Muscle of leg (tissue), 11 donors: ENCODE data around the gene FYCO1. TPM values are rescaled to one million over a fixed set of nuclear protein-coding genes. Genes with fewer than 3 reads are reported as not detected.

ENCODE experiments used
- DNase-seq: peaks from one replicate; pipeline ENCODE4 v3.0.0; 2013
- H3K27ac ChIP-seq: one replicate; pipeline ENCODE4 v1.5.1; 2013; ENCODE audit warnings: mild to moderate bottlenecking, low read length, control low read depth
- H3K27me3 ChIP-seq: one replicate; pipeline ENCODE4 v1.6.1; 2013; ENCODE audit warnings: low read length; ENCODE audit not compliant: control insufficient read depth, insufficient read depth
- H3K36me3 ChIP-seq: one replicate; pipeline ENCODE4 v1.6.1; 2013; ENCODE audit warnings: low read length; ENCODE audit not compliant: control insufficient read depth, insufficient read depth
- H3K4me1 ChIP-seq: one replicate; pipeline ENCODE4 v1.6.1; 2013; ENCODE audit warnings: low read length; ENCODE audit not compliant: control insufficient read depth, insufficient read depth
- H3K4me3 ChIP-seq: one replicate; pipeline ENCODE4 v1.5.1; 2013; ENCODE audit warnings: low read length, control low read depth
- H3K9me3 ChIP-seq: replicated peaks from 2 replicates; pipeline ENCODE4 v1.6.1; 2013; ENCODE audit warnings: low read depth, low read length; ENCODE audit not compliant: control insufficient read depth
- WGBS: methylation state at CpG from one replicate; pipeline ENCODE4 v1.1.5; 2013; ENCODE audit warnings: missing lambda C conversion rate; ENCODE audit not compliant: insufficient coverage; 5-methylcytosine and 5-hydroxymethylcytosine counted together
- polyA plus RNA-seq, 8 donors: library from polyadenylated mRNA; unstranded; fragments of 120-200 nt; gene quantifications; one replicate each; pipeline versions ENCODE4 v1.2.1 to v1.2.3, GENCODE V29; 2013; ENCODE audit warnings: inconsistent platforms in 1 of 8, low replicate concordance in 1 of 8; ENCODE audit not compliant: insufficient read length in 8 of 8, insufficient read depth in 1 of 8
- total RNA-seq: library from RNA; stranded (reverse); fragments of 120-200 nt; gene quantifications from one replicate; pipeline ENCODE4 v1.2.4, GENCODE V29; 2013

FYCO1 gene
- total and polyA plus RNA-seq, 9 donors = 18.6 to 33.6 (median 25.4) TPM

DNA sequence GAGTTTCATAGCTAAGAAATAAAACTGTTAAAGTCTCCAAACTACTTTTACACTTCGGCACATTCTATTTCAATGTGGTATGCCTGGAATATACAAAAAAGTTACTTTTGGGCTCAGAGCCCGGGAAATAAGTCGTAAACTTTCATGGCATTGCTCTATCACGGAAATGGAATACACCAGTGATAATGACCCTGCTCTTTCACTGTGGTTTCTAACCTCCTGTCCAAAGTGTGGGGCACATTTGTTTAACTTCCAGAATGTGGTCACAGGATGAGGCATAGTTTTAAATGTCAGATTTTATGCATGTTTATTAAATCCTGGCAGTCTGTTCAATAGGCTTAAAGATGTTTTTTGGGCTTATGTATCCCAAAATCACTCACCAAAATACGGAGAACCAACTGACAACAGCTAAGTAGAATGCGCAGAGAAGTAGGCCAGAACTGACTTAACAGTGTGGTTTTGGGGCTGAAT lies 47.3 kb downstream of the FYCO1 start:
- Histone ChIP-seq H3K27ac (no peak overlapping the region), H3K9me3 (no peaks in the 10 kb centered on the region), H3K36me3 (peaks cover 84% of the 10 kb centered on the region), H3K4me1 (no peaks in the 10 kb centered on the region), H3K4me3 (no peak overlapping the region), H3K27me3 (no peaks in the 10 kb centered on the region)
- 63% methylated on average over 2 of the region's 6 CpGs for WGBS
- DNase-seq = peak; percentile 35

DNA sequence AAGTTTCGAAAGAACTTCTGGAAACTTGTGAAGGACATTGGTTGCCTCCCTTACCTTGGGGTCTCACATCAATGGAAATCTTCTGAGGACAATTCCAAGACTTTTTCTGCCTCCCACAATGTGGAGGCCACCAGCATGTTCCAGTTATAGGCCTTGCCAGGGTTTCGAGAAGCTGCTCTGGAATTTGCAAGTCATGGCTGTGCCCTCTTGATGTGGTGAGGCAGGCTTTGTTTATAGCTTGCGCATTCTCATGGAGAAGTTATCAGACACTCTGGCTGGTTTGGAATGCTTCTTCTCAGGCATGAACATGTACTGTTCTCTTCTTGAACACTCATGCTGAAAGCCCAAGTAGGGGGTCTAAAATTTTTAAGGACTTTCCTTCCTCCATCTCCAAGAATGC lies 48.3 kb downstream of the FYCO1 start:
- no peaks in the 10 kb centered on the region for H3K27me3 ChIP-seq
- H3K27ac ChIP-seq = no peak overlapping the region
- H3K9me3 ChIP-seq = no peaks in the 10 kb centered on the region
- H3K4me1 ChIP-seq = peaks cover 7% of the 10 kb centered on the region
- WGBS = 100% methylated on average over 2 of the region's 3 CpGs
- peaks cover 74% of the 10 kb centered on the region for H3K36me3 ChIP-seq
- no peak for DNase-seq
- H3K4me3 ChIP-seq = no peak overlapping the region

DNA sequence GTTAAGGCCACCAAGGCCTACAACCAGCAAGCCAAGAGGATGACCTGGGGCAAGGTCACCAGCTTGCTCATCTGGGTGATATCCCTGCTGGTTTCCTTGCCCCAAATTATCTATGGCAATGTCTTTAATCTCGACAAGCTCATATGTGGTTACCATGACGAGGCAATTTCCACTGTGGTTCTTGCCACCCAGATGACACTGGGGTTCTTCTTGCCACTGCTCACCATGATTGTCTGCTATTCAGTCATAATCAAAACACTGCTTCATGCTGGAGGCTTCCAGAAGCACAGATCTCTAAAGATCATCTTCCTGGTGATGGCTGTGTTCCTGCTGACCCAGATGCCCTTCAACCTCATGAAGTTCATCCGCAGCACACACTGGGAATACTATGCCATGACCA lies 48.7 kb downstream of the FYCO1 start:
- Histone ChIP-seq H3K9me3 (no peaks in the 10 kb centered on the region), H3K36me3 (peaks cover 70% of the 10 kb centered on the region), H3K27ac (no peak overlapping the region), H3K27me3 (no peaks in the 10 kb centered on the region), H3K4me3 (no peak overlapping the region), H3K4me1 (peaks cover 8% of the 10 kb centered on the region)
- 97% methylated on average over 3 of the region's 3 CpGs for WGBS
- no peak for DNase-seq

DNA sequence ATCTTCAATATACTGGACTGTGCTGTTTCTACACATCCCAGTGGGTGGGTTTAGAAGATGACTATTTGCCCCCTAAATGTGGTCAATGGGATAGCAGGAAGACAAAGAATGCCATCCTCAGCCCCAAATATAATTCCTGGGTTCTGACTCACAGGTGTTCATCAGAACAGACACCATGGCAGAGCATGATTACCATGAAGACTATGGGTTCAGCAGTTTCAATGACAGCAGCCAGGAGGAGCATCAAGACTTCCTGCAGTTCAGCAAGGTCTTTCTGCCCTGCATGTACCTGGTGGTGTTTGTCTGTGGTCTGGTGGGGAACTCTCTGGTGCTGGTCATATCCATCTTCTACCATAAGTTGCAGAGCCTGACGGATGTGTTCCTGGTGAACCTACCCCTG lies 49.3 kb downstream of the FYCO1 start:
- Histone ChIP-seq H3K27ac (no peak overlapping the region), H3K9me3 (no peaks in the 10 kb centered on the region), H3K36me3 (peaks cover 64% of the 10 kb centered on the region), H3K27me3 (no peaks in the 10 kb centered on the region), H3K4me1 (peaks cover 11% of the 10 kb centered on the region), H3K4me3 (no peak overlapping the region)
- DNase-seq = no peak
- WGBS = 100% methylated on average over 1 of the region's 1 CpG

DNA sequence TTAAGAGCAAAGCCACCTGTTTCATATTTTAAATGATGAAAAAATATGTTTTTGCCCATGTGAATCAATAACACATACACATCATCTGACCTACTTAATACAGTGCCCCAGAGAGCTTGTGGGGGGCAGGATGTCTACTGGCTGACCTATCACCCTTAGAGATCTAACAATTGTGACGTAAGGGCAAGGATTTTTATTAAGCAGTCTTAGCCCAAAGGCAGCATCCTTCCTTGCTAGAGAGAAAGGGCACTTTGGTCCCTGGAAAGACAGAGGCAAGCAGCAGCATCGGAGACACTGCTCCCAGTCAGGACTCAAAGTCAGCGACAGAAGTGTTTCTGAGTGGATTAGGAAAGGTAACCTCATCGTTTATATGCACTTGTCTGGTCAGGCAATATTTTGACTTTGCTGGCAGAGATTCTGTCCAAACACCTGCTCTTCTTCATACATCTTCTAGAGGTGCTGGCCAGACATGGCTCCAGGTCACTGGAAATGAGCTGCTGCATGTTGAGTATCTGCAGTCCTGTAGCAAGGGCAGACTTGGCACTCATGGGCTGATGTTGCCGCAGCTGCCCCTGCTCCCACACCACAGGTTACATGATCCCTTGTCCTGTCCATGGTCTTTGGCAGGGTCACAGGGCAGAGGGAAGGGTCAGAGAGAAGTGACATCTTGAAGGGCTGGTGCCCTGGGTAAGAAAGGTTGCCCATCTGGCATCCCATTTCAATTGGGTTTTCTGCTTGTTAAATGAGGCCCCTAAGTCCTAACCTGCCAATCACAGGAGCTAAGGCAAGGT lies 50.6 kb downstream of the FYCO1 start:
- H3K27ac ChIP-seq = no peak overlapping the region

DNA sequence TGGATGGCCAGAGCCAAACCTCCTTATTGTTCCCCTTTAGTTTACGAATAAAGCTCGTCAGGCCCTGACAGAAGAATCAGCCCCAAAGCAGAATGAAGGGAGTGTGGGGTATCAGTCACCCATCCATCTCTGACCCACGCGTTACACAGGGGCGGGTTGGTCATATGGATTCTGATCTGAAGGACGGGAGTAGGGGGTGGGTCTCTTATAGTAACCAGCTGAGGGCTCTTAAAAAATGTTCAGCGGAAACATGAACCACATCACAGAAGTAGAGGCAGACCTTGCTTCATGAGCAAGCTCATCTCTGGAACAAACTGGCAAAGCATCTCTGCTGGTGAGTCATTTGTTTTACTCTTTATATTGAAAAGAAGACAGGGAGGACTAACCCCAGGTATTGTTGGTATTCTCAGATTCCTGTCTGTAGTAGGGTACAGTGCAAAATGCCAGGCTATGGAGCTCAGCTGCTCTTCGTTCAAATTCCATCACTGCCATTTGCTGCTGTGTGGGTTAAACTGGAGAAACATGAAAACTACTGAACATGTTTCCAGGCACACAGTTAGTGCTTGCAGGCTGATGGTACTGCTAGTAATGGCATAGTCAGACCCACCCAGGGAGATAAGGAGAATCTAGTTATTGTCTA lies 52.3 kb downstream of the FYCO1 start, which contains the start of gene CXCR6:
TSS of gene CXCR6 (plus strand) at position 258 of the 640 bp plus-strand sequence. CDS start 3,018 bp downstream, outside the sequence.
- DNase-seq = no peak
- Histone ChIP-seq H3K27me3 (no peaks in the 10 kb centered on the region), H3K9me3 (no peaks in the 10 kb centered on the region), H3K4me3 (no peak within 1 kb of the TSS), H3K36me3 (peaks cover 34% of the 10 kb centered on the region), H3K27ac (no peak within 1 kb of the TSS), H3K4me1 (peaks cover 17% of the 10 kb centered on the region)
- 87% methylated on average over 7 of the region's 8 CpGs for WGBS

More for the DNA sequence above, 50.6 kb downstream of the FYCO1 start:
- DNase-seq = no peak
- Histone ChIP-seq H3K4me3 (no peak overlapping the region), H3K27me3 (no peaks in the 10 kb centered on the region), H3K9me3 (no peaks in the 10 kb centered on the region), H3K36me3 (peaks cover 51% of the 10 kb centered on the region), H3K4me1 (peaks cover 11% of the 10 kb centered on the region)
- 96% methylated on average over 3 of the region's 5 CpGs for WGBS

DNA sequence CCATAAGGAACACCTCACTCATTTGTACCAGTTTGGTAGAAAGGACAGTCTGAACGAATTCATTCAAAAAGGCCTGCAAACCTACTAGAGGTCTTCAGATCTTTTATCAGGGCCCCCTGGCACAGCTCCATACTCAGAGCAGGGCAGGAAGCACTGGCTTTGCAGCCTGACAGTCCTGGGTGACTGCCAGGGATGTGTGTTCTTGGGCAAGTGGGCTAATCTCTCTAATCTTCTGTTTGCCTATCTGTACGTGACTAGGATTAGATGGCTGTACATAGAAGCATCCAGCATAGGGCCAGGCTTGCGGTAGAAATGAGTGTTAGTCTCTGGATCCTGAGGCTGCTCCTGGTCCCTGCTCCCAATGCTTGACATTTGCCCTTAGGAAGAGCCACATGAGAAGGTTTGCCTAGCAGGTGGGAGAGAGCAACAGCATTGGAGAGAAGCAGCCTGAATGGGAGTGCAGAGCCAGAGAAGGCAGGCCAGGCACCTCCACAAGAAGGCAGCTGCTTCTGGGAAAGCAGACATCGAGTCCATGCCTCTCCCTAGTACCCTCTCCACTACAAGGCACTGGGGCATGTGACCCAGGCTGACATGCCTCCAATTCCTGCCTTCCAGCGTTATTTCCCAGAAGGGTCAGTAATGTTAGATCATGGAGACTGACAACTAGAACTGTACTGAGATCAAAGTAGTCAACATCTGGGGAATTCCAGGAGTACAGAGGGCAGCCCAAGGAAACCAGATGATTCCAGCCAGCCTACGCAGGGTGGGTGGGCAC lies 53.4 kb downstream of the FYCO1 start:
- no peak for DNase-seq
- H3K9me3 ChIP-seq = no peaks in the 10 kb centered on the region

DNA sequence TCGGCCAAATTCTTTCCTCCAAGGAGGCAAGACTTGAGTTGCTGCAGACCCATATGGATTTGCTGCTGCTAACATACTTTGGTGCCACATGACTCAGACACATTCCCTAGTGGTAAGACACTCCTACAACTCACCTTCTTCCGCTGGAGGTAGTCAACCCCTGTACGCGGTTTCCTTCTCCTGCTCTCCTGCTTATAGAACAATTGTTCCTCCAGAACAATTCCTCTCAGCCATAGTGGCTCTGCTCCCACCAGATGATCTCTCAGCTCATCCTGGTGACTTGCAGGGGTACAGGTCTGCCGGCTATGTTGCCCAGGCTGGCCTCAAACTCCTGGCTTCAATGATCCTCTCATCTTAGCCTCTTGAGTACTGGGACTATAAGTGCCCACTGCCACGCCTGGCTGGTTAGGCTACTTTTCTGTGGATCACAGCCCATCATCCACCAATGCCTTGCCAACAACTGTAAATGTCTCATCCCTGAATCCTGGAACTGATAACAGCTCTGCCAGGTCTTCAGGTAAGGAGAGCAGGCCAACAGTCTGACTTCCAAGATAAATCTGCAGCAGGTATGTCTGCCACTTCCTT lies 54.8 kb downstream of the FYCO1 start:
- Histone ChIP-seq H3K27ac (no peak overlapping the region), H3K27me3 (no peaks in the 10 kb centered on the region), H3K36me3 (peaks cover 23% of the 10 kb centered on the region), H3K4me3 (no peak overlapping the region), H3K9me3 (no peaks in the 10 kb centered on the region), H3K4me1 (peaks cover 17% of the 10 kb centered on the region)
- WGBS = 85% methylated on average over 6 of the region's 6 CpGs
- no peak for DNase-seq

More for the DNA sequence above, 53.4 kb downstream of the FYCO1 start:
- Histone ChIP-seq H3K27ac (no peak overlapping the region), H3K4me3 (no peak overlapping the region), H3K36me3 (peaks cover 25% of the 10 kb centered on the region), H3K27me3 (no peaks in the 10 kb centered on the region), H3K4me1 (peaks cover 17% of the 10 kb centered on the region)
- WGBS = 85% methylated on average over 3 of the region's 6 CpGs

DNA sequence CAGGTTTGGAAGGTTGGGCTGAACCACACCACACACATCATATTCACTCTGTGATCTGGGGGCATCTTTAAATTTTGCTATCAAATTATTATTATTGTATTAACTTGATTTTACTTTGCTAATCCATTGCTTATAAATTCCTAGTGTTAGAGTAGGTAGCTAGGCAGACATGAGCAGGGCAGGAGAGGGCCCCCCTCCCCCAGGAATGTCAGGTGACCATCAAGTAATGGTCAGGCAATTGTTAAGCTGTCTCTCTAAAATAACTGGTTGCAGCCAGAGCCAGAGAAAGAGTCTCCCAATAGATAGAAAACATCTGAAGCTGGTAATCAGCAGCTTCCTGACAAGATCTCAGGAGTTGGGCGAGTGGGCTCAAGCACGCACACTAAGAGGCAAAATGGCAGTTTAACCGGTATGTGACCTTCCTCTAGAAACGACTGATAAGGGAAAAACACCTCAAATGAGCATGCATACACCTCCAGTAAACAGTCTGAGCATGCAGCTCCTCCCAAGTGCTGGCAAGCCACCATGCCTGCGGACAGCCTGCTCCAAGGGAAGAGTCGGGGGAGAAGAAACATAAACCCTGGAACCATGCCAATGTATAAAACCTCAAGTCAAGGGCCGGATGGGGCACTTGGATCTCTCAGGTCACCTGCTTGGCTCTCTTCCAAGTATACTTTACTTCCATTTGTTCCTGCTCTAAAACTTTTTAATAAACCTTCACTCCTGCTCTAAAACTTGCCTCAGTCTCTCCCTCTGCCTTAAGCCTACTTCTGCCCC lies 55.4 kb downstream of the FYCO1 start:
- no peak overlapping the region for H3K4me3 ChIP-seq
- H3K27ac ChIP-seq = no peak overlapping the region
- H3K36me3 ChIP-seq = peaks cover 22% of the 10 kb centered on the region
- DNase-seq = no peak
- 53% methylated on average over 4 of the region's 7 CpGs for WGBS
- no peaks in the 10 kb centered on the region for H3K9me3 ChIP-seq
- H3K4me1 ChIP-seq = peaks cover 17% of the 10 kb centered on the region
- H3K27me3 ChIP-seq = no peaks in the 10 kb centered on the region
